ENCODE data around the gene RABL3. TPM values are rescaled to one million over a fixed set of nuclear protein-coding genes. Genes with fewer than 3 reads are reported as not detected.

Gene RABL3
- total RNA-seq, 4 donors from 2014 or later, result 9.1 to 54.6 (median 31.7) TPM

- no peak for TF ChIP-seq CTCF (IDR thresholded peaks at IDR 0.05)
- TF ChIP-seq POLR2A (IDR thresholded peaks at IDR 0.05), result no peak
- DNase-seq, result no peak
- Histone ChIP-seq H3K27ac (no peak overlapping the region), H3K36me3 (no peaks in the 10 kb centered on the region), H3K27me3 (no peaks in the 10 kb centered on the region), H3K9me3 (no peaks in the 10 kb centered on the region), H3K4me3 (no peak overlapping the region), H3K4me1 (no peaks in the 10 kb centered on the region)
- intact Hi-C loops (cut with DNase I; ENCODE audit: low total_unique reads), result no loop called here
These were observed 94.0 kb downstream of the RABL3 start for GRCh38 chr3:120648290-120648689.

GRCh38 chr3:120646771-120647432, 95.4 kb downstream of the RABL3 start:
- no peaks in the 10 kb centered on the region for H3K4me1 ChIP-seq
- DNase-seq, result no peak
- TF ChIP-seq POLR2A (IDR thresholded peaks at IDR 0.05) (no peak), CTCF (IDR thresholded peaks at IDR 0.05) (no peak)
- H3K27ac ChIP-seq, result no peak overlapping the region
- H3K4me3 ChIP-seq, result no peak overlapping the region
- no peaks in the 10 kb centered on the region for H3K9me3 ChIP-seq
- H3K27me3 ChIP-seq, result no peaks in the 10 kb centered on the region
- no peaks in the 10 kb centered on the region for H3K36me3 ChIP-seq
- intact Hi-C loops (cut with DNase I; ENCODE audit: low total_unique reads), result no loop called here

- no peaks in the 10 kb centered on the region for H3K27me3 ChIP-seq
- no peaks in the 10 kb centered on the region for H3K9me3 ChIP-seq
- H3K4me1 ChIP-seq, result no peaks in the 10 kb centered on the region
- intact Hi-C loops (cut with DNase I; ENCODE audit: low total_unique reads), result no loop called here
- no peak overlapping the region for H3K27ac ChIP-seq
- H3K36me3 ChIP-seq, result no peaks in the 10 kb centered on the region
- no peak overlapping the region for H3K4me3 ChIP-seq
- no peak for TF ChIP-seq CTCF (IDR thresholded peaks at IDR 0.05)
- no peak for TF ChIP-seq POLR2A (IDR thresholded peaks at IDR 0.05)
- no peak for DNase-seq
These were observed 97.1 kb downstream of the RABL3 start for GRCh38 chr3:120645083-120645845.

- Histone ChIP-seq H3K4me3 (no peak overlapping the region), H3K27me3 (no peaks in the 10 kb centered on the region), H3K4me1 (no peaks in the 10 kb centered on the region), H3K27ac (no peak overlapping the region), H3K9me3 (no peaks in the 10 kb centered on the region), H3K36me3 (no peaks in the 10 kb centered on the region)
- DNase-seq, result no peak
- TF ChIP-seq CTCF (IDR thresholded peaks at IDR 0.05) (no peak), POLR2A (IDR thresholded peaks at IDR 0.05) (no peak)
- intact Hi-C loops (cut with DNase I; ENCODE audit: low total_unique reads), result no loop called here
These were observed 99.9 kb downstream of the RABL3 start for GRCh38 chr3:120642368-120642948.

GRCh38 chr3:120641696-120642246, 100.5 kb downstream of the RABL3 start:
- no peak overlapping the region for H3K4me3 ChIP-seq
- no peak for DNase-seq
- H3K9me3 ChIP-seq, result no peaks in the 10 kb centered on the region
- H3K27me3 ChIP-seq, result no peaks in the 10 kb centered on the region
- TF ChIP-seq CTCF (IDR thresholded peaks at IDR 0.05) (no peak), POLR2A (IDR thresholded peaks at IDR 0.05) (no peak)
- H3K36me3 ChIP-seq, result no peaks in the 10 kb centered on the region
- H3K27ac ChIP-seq, result no peak overlapping the region
- intact Hi-C loops (cut with DNase I; ENCODE audit: low total_unique reads), result no loop called here
- H3K4me1 ChIP-seq, result no peaks in the 10 kb centered on the region

Data from uterus (tissue), 4 donors.